ENCODE data around the gene CFAP45.

Gene CFAP45

DNA sequence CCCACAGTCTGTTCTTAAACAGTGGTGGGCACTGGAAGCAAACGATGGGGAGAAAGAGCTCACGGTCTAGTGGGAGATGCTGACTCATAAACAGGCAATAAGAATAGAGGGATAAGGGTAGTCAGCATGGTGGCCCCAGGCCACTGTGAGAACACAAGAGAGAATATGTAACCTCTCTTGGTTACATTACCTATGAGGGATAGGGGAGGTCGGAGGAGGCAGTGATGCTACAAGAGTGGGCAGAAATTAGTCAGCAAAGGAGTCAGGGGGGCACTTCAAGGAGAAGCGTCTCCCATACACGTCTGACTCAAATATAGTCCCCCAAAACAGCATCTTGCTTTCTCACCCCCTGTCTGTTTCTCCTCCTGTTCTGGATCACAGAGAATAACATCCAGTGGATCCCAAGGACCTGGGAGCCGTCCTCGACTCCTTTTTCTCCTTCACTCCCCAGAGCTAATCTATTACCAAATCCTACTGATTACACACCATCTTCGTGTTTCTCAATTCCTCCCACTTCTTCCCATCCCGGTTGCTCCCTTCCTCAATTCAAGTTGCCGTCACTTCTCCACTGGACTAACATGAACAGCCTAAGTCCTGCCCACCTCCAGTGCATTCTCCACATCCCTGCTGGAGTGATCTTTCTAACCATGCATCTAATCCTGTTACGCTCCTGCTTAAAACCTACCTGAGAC, 71.2 kb downstream of the CFAP45 start:
- DNase-seq, result no peak

GRCh38 chr1:159828176-159828575, 71.8 kb downstream of the CFAP45 start:
- DNase-seq, result no peak

- no peak for DNase-seq
Observed at GRCh38 chr1:159827549-159827948, 72.4 kb downstream of the CFAP45 start.

DNA sequence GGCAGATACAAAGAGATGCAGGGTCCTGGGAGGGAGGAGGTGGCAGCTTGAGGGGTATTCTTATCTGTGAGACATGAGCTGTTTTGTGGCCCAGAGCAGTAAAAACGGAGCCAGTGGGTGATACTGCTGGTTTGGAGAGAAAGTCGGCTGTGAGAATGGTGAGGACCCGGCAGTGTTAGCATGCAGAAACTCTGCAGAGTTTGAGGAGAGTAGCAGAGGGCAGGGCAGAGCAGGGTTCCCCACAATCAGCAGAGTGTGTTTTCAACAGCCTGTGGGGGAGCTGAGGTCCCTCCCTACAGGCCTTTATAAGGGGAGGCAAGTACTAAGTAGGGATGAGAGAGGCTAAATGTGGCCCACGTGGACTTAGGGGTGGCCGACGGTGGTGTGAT, 72.9 kb downstream of the CFAP45 start:
- no peak for DNase-seq

- DNase-seq, result peak in 9 of 51 donors; percentile 1 to 25 (median 10)
Observed at GRCh38 chr1:159826441-159827101, 73.4 kb downstream of the CFAP45 start, which contains the start of gene SLAMF8. Gene SLAMF8 (plus strand): TSS chr1:159826873. CDS start chr1:159826899, 26 bp downstream.

DNA sequence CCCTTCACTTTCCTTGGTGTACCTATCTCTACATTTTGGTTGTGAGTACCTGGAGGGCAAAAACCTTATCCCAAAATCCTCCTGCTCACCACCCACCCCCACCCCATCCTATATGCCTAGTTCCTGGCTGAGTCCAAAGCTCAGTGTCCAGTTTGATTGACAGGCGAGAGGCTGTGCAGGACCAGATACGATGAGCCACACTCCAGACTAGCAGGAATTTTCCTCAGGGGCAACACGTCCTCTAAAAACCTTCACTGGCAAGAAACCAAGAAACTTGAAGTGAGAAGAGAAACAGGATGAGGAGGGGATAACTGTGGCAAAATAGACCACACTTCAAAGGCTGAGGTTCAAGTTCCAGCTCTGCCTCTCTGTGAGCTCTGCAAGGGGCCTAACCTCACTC, 74.4 kb downstream of the CFAP45 start:
- no peak for DNase-seq

DNA sequence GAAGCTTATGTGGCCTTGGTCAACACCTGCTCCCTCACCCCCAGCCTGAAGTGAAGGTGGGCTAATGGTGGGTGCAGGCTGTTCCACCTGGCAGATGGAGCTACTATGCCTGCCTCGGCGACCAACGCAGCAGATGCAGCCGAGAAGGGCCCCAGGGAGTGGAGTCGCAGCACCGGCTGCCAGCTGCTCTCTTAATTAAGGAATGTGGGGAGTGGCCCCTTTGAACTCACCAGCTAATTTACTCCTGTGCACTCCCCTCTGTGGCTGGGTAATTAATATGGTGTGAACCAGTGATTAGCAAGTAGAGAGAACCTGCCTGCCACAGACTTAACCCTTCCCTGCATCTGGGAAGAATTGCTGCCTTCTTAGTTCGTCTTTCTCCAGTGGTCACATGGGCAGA, 76.6 kb downstream of the CFAP45 start:
- DNase-seq, result no peak
